NB4 (cell line): ENCODE results near the gene ENTR1.

ENCODE experiments used
- DNase-seq: peaks from one replicate; pipeline ENCODE4 v3.0.0; 2010; ENCODE audit warnings: low read depth
- H3K4me3 ChIP-seq: one replicate; pipeline ENCODE4 v1.5.1; 2011; ENCODE audit warnings: mild to moderate bottlenecking, low read depth, low read length, moderate library complexity
- MYC ChIP-seq: IDR thresholded peaks from 2 replicates; pipeline ENCODE4 v1.6.1; 2011; ENCODE audit warnings: low read depth, low read length
- POLR2A ChIP-seq: IDR thresholded peaks from 2 replicates; pipeline ENCODE4 v1.6.1; 2011; ENCODE audit warnings: mild to moderate bottlenecking; ENCODE audit not compliant: insufficient read length; ENCODE audit errors: extremely low read depth
- TF ChIP-seq, protein P1 (sequence below): IDR thresholded peaks from 2 replicates; pipeline ENCODE4 v1.6.1; 2011; ENCODE audit warnings: low read depth, low read length
- TF ChIP-seq, protein P2 (sequence below): IDR thresholded peaks from one replicate; pipeline ENCODE4 v1.5.1; 2012; ENCODE audit warnings: low read depth, low read length

Gene ENTR1

DNA sequence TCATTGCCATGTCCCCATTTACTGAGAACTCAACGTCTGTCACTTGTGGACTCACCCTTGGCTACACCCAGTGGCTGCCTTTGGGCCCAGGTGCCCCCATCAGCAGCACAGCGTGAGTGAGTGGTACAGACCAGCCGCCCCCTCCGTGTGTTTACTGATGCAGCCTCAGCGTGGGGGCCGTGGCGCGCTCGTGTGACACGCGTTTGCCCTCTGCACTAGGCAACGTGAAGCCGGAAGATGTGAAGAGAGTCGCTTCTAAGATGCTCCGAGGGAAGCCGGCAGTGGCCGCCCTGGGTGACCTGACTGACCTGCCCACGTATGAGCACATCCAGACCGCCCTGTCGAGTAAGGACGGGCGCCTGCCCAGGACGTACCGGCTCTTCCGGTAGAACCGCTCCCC is 12.5 kb upstream of the ENTR1 start:
- no peak overlapping the region for H3K4me3 ChIP-seq
- TF ChIP-seq, protein P1, sequence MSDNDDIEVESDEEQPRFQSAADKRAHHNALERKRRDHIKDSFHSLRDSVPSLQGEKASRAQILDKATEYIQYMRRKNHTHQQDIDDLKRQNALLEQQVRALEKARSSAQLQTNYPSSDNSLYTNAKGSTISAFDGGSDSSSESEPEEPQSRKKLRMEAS, result no peak
- TF ChIP-seq MYC (no peak), POLR2A (no peak)
- TF ChIP-seq, protein P2, sequence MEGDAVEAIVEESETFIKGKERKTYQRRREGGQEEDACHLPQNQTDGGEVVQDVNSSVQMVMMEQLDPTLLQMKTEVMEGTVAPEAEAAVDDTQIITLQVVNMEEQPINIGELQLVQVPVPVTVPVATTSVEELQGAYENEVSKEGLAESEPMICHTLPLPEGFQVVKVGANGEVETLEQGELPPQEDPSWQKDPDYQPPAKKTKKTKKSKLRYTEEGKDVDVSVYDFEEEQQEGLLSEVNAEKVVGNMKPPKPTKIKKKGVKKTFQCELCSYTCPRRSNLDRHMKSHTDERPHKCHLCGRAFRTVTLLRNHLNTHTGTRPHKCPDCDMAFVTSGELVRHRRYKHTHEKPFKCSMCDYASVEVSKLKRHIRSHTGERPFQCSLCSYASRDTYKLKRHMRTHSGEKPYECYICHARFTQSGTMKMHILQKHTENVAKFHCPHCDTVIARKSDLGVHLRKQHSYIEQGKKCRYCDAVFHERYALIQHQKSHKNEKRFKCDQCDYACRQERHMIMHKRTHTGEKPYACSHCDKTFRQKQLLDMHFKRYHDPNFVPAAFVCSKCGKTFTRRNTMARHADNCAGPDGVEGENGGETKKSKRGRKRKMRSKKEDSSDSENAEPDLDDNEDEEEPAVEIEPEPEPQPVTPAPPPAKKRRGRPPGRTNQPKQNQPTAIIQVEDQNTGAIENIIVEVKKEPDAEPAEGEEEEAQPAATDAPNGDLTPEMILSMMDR, result no peak
- no peak for DNase-seq

DNA sequence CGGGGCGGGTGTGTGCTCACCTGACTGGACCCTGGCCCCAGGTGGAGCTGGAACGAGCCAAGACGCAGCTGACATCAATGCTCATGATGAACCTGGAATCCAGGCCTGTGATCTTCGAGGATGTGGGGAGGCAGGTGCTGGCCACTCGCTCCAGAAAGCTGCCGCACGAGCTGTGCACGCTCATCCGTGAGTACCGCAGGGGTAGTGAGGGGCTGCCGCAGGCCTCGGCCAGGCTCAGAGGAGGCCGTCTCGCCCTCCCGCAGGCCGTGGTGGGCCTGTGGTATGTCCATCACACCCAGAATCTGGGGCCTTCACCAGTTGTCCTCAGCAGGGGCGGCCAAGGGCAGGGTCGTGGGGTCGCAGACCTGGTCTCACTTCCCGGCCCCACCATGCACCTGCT is 11.4 kb upstream of the ENTR1 start:
- H3K4me3 ChIP-seq, result no peak overlapping the region
- no peak for DNase-seq
- TF ChIP-seq, protein P1, result no peak
- TF ChIP-seq POLR2A (no peak), MYC (no peak)
- TF ChIP-seq, protein P2, result no peak

DNA sequence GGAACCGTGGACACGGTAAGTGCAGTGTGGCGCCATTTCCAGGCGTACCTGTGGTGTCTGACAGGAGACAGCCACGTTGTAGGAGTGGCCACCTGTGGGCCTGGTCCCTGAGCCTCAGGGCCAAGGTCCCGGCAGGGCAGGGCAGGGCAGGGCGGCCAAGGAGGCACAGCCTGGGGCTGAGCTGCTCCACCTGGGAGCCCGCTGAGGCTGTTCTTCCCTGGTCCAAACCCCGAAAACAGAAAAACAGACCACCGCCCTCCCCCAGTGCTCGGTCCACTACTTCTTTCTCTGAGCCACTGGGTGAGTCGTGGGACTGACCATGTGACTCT is 8.6 kb upstream of the ENTR1 start:
- no peak for DNase-seq
- H3K4me3 ChIP-seq, result no peak overlapping the region
- TF ChIP-seq POLR2A (no peak), MYC (no peak)
- TF ChIP-seq, protein P2, result no peak
- TF ChIP-seq, protein P1, result no peak

DNA sequence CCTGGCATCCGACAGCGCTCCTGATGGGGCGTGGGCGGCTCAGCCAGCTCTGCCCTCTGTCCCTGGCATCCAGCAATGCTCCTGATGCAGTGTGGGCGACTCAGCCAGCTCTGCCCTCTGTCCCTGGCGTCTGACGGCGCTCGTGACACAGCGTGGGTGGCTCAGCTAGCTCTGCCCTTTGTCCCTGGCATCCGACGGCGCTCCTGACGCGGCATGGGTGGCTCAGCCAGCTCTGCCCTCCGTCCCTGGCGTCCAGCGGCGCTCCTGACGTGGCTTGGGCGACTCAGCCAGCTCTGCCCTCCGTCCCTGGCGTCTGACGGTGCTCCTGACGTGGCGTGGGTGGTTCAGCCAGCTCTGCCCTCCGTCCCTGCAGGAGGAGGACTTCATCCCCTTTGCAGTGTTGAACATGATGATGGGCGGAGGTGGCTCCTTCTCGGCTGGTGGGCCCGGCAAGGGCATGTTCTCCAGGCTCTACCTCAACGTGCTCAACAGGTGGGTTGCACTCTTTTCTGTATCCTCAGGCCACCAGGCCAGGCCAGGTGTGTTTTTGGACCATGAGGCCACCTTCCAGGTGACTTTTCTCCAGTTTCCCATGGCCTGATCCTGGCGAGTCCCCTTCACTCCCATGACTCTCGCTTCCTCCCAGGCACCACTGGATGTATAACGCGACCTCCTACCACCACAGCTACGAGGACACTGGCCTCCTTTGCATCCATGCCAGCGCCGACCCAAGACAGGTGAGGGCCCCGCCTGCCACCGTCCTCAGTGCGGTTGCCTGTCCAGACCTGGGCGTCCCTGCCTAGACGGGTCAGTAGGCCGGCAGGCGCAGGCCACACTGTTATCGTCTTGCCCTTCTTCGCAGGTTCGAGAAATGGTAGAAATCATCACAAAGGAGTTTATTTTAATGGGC is 8.0 kb upstream of the ENTR1 start:
- DNase-seq, result no peak
- no peak overlapping the region for H3K4me3 ChIP-seq
- TF ChIP-seq, protein P2, result no peak
- no peak for TF ChIP-seq MYC
- TF ChIP-seq, protein P1, result no peak
- no peak for TF ChIP-seq POLR2A

DNA sequence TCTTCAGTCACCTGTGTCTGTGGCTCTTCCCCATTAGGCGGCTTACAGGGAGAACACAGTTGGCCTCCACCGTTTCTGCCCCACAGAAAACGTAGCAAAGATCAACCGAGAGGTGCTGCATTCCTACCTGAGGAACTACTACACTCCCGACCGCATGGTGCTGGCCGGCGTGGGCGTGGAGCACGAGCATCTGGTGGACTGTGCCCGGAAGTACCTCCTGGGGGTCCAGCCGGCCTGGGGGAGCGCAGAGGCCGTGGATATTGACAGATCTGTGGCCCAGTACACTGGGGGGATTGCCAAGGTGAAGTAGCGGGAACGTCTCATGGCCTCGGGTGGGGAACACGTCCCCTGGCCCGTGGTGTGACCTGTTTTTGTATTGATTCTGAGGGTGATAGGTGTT is 6.5 kb upstream of the ENTR1 start:
- H3K4me3 ChIP-seq, result no peak overlapping the region
- no peak for DNase-seq

More for the DNA sequence above, 6.5 kb upstream of the ENTR1 start:
- TF ChIP-seq POLR2A, result no peak
- TF ChIP-seq, protein P1, result no peak
- TF ChIP-seq, protein P2, result no peak
- no peak for TF ChIP-seq MYC
